ENCODE results near the gene CACYBP.

Gene CACYBP

DNA sequence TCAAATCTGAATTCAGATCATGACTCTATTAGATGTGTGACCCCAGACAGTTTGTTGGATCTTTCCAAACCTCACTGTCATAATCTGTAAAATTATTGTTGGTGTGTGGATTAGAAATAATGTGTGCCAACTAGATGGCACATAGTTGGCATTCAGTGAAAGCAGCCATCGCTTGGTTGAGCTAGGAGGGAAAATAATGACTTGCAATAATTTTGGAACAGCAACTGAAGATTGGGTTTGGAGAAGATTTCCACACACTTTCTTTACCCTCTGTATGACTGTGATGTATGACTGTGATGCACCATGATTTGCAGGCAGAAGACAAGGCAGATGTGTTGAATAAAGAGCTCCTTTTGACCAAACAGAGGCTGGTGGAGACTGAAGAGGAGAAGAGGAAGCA lies 24.0 kb upstream of the CACYBP start:
- DNase-seq, result no peak

DNA sequence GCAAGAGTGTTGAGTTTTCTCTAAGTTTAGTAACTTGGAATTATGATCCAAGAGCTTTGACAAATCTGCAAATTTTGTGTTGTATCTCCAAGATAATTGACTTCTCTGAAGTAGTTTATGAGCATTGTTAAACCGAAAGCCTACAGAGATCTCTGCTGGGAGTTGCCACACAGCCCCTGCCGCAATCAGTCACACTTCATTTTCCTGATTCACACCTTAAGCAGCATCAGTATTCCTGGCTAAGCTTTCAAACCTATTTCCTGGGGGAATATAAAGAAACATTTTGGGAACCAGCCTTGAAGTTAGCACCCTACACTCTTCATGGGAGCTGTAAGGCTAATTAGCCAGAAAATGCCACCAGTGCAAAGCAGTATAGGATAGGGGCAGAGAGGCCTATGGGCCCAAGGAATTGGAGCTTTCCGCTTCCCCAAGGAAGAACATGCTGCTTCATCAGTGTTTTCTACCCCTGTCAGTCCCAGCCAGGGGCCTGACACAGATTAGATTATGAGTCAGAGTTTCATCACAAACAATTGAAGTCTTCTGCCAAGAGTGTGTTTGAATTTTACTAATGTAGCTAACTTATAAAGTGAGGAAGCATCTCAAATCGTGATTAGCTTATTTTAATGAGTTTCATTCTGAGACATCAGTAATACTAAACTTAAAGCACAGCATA lies 23.2 kb upstream of the CACYBP start:
- no peak for DNase-seq

DNA sequence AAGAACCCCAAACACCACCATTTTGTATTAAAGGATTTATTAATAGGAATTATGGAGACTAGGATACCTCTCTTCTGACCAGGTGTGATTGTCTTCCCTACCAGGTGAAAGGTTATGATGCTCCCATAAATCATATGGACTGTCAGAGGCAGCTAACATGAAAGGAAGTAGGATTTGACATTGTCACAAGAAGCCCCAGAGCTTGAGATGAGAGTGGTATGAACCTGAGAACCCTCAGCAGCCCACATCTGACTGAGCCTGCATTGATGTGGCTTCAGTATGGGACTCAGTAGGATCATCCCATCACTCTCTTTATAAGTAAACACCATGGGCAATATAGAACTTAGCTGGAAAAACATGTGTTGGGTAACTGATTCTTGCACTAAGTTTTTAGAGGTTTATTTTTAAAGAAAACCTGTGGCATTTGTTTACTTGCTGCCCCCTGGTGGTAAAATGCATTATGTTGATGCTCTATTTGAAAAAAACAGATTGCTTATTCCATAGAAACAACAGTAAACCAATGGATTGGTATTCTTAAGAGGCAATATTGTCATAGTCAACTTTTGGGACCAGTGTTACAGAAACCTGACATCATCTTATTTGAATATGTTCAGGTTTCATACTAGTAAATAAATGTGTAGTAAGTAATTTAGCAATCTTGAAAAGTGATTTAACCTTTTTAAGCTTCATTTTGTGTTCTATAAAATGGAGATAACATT lies 16.6 kb upstream of the CACYBP start:
- DNase-seq, result peak; percentile 55

DNA sequence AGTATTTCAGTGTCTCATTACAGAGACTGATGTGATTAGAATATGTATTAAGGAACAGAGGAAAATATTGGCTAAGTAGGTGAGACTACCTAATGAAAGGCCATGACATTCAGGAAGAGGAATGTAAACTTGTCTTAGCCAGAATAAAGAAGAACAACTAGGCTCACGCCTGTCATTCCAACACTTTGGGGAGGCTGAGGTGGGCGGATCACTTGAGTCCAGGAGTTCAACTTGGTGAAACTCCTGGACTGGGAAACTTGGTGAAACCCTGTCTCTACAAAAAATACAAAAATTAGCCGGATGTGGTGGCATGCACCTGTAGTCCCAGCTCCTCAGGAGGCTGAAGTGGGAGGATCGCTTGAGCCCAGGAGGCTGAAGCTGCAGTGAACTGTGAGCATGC lies 14.8 kb upstream of the CACYBP start:
- DNase-seq, result no peak

DNA sequence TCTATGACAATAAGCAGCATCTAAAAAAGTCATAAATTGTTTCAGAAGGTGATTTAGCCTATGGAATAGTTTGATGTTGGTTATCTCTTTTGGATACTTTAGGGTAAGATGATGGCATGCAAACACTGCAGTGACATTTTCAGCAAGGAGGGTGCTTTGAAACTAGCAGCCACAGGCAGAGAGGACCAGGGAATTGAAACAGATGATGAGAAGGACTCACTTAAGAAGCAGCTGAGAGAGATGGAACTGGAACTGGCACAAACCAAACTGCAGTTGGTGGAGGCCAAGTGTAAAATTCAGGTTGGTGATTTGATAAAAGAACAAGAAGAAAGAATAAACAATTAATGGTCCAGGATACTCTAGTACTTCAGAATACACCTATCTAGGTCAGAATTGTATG lies 11.2 kb upstream of the CACYBP start:
- no peak for DNase-seq

DNA sequence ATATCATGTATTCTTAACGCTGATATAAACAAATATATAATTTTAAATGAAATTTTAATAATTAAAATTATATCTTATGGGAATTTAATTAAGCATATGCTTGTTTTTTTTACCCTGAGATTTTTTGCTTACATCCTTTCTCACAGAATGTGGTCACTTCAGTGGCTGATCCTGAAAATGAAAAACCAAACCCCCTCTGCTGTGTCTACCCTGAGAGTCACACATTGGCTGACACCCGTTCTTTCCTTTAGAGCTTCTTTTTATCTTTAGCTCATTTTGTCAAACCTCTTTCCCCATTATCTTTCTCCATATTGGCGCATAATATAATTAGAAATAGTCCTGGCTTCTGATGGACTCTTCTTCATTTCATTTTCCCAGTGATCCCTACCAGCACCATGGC lies 10.8 kb upstream of the CACYBP start:
- DNase-seq, result no peak

DNA sequence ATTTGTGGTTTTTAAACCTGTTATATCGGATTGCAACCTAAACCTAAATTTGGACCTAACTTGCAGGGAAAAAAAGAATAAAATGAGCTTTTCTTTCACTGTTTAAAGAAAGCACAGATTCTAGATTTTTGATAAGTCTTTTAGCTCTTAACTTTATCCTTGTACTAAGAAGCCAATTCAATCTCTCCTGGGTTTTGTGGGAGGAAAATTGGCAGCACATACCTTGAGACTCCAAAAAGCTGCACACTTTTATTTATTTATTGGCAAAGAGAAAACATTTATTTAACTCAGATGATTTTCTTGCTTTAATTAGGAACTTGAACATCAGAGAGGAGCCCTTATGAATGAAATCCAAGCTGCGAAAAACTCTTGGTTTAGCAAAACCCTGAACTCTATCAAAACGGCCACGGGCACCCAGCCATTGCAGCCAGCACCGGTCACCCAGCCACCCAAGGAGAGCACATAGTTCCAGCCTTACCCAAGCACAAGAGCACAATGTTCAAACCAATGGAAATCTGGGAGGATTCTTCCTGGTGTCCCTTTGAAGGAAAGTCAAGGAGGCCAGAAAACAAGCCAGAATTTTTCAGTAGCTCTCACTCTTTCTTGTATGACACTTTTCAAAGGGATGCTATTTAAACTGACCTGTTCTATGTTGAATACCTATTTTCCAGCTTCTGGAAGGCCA lies 10.1 kb upstream of the CACYBP start:
- DNase-seq, result no peak

DNA sequence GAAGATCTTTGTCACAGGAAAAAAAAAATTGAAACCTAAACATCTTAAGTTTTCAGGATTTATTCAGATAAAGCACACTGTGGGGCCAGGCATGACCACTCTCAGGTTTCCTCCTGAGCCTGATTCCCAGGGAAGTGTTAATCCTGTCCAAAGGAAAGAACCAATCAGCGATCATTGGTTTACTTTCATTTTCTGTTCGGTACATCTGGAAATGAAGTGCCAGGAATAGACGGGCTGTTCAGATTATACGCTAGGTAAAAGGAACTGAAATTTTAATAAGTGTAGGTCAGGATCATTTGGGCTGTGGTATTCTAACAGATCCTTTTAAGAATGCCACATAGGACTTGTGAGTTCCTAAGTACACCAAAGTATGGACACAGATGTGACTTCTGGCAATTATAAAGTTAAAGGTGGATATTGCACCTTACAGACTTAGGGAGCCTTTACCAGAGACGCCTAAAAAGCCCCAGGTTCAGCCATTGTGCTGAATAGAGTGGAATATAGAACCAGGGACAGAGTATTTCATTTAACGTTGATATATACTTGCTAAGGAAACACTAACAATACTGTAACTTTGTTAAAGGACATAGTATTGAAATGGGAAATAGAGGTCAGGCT lies 9.3 kb upstream of the CACYBP start:
- peak; percentile 31 for DNase-seq

DNA sequence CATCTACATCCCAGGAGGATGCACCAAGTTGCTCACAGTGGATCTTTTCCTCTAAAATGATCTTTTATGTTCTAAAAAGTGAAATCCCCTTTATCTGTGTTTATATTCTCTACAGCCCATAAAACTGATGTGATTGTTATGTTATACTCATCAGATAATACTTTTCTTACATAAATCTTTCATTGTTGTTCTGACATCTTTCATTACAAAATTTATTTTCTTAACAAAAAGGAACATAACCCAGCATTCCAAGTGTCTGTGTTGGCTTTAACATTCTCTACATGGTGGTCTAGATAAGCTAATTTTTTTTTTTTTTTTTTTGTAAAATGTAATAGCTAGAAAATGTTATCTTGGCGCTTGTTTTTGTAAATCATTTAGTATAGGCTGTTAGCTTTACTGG lies 8.3 kb upstream of the CACYBP start:
- DNase-seq, result no peak

DNA sequence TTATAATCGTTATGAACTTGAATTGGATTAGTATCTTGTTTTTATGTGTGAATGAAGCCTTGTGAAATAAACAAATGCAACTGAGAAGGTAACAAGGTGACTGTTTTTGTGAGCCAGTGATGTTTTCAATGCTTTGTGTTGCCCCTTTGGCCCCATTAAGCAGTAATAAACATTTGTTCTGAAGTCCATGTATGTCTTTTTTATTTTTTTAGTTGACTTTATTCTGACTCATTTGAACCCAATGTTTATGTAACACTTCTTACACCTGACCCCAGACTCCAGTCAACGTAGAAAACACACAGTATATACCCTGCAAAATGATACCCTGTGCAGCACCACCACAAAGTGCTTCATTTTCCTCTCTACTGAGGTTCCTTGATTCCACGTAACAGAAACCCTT lies 4.6 kb upstream of the CACYBP start:
- no peak for DNase-seq

DNA sequence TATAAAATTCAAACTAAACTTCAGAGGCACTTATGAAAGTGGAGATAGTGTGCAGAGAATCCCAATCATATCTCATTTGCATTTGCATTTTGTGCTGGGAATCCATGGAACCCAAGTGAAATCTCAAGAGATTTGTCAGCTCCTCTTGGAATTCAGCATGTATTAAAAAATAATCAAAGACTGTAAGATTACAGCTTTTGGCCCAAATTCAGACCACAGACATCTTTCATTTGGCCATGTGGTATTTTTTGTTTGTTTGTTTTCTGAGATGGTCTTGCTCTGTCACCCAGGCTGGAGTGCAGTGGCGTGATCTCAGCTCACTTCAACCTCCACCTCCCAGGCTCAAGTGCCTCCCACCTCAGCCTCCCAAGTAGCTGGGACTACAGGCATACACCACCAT lies 3.8 kb upstream of the CACYBP start:
- no peak for DNase-seq

DNA sequence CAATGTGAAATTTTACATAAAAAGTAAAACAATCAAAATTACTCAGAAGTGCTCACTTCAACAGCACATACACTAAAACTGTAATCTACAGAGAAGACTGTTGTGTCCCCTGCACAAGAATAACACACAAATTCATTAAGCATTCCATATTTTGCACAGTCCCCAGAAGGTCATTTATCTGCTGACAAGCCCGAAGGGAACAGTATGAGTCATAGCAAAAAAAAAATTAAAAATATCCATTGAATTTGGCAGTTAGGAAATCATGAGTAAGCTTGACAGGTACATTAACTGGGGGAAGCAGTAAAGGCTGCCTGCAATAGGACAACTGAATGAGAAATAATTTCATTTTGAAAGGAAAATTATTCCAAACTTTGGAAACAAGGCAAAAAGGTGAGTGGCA lies 3.3 kb upstream of the CACYBP start:
- DNase-seq, result no peak

DNA sequence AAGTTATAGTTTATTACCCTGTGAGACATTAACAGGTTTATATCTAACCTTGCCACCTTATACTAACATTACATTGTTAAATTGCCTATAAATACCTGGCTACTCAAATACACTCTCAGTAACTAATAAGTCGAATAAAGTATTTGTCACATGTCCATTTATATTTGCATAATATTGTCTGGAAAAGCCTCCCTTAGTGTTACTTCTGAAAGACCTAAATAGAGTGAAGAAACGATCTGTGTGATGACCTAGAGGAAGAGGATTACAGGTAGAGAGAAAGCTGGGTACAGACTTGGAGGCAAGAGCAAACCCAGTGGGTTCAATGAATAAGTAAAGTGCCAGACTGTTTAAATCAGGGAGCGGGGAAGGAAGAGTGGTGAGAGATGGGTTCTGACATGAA lies 2.7 kb upstream of the CACYBP start:
- DNase-seq, result no peak

DNA sequence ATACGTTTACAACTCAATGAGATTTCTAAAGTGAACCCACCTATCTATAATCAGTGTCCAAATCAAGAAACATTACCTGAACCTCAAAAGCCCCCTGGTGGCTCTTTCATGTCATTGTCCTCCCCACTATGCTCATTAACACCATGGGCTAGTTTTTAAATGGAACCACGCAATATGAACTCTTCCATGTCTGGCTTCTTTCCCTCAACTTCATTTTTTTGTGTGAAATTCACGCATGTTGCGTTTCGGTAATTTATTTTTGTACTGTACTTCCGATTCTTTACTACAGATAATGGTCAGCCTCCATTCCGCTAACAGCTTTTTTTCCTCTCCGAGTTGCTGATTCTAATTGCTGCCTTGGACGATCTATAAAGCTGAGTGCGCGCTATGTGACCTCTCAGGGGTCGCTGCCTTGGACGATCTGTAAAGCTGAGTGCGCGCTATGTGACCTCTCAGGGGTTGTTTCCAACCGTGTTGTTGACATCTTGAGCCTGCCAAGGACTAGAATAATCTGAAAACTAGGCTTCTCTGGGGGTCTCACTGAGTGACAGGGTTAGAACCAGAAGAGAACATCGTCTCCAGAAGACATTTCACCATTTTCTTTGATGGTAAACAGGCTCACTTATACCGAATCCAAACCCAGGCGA lies 1.1 kb upstream of the CACYBP start:
- DNase-seq, result peak; percentile 68

DNA sequence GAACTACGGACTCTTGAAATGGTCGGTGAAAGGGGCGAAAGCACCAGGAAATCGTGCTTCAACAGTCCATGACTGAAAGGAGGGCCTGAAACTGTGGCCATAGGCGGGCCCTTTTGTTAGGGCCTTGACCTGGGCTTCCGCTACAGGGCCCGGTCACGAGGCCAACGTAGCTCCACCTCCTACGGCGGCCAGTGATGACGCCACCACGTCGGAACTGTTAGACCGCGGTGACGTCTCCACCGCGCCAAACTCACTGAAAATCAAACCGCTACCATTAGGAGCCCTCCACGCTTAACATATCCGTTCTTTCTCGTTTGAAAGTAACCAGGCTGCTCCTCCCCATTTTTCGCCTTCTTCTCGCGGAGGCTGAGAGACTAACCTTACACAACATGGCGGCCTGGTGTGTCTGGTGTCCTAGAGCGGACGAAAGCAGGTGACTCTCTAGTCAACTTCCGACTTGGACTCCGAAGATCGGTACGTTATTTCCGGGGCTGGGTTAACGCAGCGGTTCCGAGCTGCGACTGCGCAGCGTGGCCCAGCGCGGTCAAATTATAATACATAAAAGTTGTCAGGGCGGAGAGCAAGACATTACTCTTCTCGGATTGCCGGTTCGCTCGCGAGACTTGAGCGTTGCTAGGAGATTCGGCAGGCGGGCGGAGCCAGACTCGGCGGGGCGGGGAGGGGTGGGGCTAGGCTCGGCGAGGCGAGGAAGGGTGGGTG lies 371 bp upstream of the CACYBP start:
- DNase-seq, result peak; percentile 99

DNA sequence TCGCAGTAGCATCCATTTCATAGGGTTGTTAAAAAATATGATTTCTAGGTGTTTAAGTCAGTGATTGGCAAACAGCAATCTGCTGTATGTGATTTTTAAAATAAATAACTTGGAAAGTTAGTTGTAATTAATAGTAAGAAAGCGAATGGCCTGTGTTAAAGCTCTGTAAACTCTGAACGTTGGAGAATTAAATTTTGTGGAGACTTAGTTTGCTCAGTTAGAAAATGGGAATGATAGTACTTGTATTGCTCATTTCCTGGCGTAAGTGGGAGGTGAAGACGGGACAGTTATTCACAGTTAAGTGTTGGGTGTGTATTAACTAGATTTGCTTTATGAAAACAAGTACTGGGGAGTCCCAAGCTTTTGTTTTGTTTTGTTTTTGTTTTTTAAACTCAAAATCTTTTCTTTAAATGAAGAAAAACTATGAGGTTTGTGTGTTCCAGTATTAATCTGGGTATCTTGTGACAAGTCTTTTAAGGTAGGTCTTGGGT lies 995 bp downstream of the CACYBP start:
- DNase-seq, result no peak

DNA sequence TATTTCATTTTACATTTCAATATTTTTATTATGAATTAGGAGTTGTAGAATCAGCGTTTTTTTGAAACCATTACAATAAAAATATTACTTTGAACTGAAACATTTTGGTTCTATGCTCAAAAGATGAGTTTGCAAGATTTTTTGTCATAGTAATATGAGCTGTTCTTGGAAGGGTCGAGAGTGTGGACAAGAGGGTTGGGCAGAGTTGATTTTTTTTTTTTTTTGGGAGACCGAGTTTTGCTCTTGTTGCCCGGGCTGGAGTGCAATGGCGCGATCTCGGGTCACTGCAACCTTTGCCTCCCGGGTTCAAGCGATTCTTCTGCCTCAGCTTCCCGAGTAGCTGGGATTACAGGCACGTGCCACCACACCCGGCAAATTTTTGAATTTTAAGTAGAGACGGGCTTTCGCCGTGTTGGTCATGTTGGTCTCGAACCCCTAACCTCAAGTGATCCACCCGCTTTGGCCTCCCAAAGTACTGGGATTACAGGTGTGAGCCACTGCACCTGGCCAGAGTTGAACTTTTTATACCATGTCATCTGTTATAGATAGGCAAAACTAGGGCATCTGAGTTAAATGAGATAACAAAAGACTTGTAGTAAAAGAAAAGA lies 3.3 kb downstream of the CACYBP start:
- no peak for DNase-seq

DNA sequence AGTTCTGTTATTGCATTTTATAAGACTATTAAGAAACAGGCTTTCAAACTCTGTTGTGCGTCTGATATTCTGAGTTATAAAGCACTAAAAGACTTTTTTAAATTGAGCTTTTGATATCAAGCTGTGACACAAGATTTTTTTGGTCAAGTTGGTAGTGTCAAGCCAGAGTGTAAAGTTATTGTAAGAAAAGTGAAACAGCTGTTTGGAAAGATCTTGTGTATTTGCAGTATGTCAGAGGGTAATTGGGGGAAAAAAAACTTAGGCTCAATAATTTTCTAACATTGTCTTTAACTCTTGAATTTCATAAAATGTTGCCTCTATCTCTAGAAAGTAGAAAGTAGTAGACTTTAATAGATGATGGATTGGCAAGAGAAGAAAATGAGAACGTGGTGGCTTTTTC lies 3.8 kb downstream of the CACYBP start:
- no peak for DNase-seq

DNA sequence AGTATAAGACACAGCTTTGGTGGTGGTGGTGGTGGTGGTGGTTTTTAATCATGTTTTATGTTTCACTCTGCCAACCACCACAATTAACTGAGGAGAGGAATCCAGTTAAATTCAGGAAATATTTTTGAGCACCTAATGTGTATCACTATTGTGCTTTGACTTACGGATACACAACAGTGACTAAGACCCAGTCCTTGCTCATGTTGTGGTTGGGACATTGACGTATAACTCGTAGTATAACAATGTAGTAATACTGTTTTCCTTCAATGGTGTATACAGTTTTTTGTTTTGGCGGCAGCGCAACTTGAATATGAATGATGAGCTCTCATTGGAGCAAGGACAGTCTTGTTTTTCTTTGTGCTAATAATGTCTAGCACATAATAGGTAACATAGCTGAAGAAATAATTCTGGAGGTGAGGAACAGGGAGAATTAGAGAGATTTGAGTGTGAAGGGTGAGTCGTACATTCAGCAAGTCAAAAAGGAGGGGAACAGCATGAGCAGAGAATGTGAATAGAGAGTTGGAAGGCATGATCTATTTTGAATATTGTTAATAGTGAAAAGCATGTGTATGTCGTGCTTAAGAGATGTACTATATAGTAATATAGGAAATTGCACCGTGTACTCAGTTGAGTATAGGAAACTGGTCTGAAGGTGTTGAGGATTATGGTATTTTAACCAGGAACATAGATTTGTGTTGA lies 5.5 kb downstream of the CACYBP start:
- no peak for DNase-seq

DNA sequence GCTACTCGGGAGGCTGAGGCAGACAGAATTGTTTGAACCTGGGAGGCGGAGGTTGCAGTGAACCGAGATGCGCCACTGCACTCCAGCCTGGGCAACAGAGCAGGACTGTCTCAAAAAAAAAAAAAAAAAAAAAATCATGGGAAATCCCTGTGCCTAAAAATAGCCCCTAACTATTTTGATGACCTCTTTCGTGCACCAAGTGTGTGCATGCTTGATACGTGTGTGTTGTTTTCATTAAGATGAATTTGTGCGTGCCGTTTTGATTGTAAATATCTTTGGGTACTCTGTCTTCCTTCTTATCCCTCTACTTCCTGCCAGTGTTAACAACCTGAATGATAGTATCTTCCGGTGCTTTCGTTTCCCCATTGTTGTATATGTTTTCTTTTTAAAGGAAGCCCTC lies 9.8 kb downstream of the CACYBP start:
- no peak for DNase-seq

DNA sequence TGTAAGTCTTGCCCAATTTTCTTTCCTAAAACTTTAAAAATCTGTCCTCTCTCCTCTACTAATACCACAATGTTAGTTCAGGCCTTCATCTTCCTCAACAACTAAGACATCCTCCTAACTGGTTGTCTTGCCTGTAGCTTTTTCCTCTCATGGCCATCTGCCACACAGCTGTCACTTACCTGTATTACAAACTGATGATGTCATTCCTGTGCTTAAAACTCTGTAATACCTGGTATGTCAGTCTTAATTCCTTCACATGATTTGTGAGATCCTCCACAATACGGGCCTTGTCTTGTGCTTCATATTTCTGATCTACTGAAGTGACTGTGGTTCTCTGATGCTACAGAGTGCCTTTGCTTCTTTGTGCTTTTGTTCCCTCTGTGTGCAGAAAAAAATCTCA lies 13.7 kb downstream of the CACYBP start:
- DNase-seq, result no peak

Data from central memory CD4-positive, alpha-beta T cell (primary cell).